Right atrium auricular region (tissue), 2 donors: Measurements from ENCODE around the gene HBA2. TPM values are rescaled to one million over a fixed set of nuclear protein-coding genes. Genes with fewer than 3 reads are reported as not detected.
"Not testable (repeated sequence)": the region's sequence is repeated elsewhere in the genome, so short reads cannot be mapped to it uniquely, and the experiment has no call there.

Source experiments
- DNase-seq: peaks from one replicate; pipeline ENCODE4 v3.0.0-alpha.2; 2019; ENCODE audit warnings: low spot score
- H3K27ac ChIP-seq, 2 donors: fragments of 200-600 bp; sonication (generic); 1 replicate in 1 of 2; 2 replicates in 1 of 2; pipeline ENCODE4 v1.5.1; 2016 to 2019
- H3K27me3 ChIP-seq, 2 donors: fragments of 200-600 bp; sonication (generic); one replicate each; pipeline versions ENCODE4 v1.5.1 to v1.6.0; 2017 to 2019
- H3K36me3 ChIP-seq: fragments of 200-600 bp; sonication (generic); one replicate; pipeline ENCODE4 v1.5.1; 2016
- H3K4me1 ChIP-seq, 2 donors: fragments of 200-600 bp; sonication (generic); one replicate each; pipeline versions ENCODE4 v1.5.1 to v1.6.0; 2017 to 2019
- H3K4me3 ChIP-seq, 2 donors: fragments of 200-600 bp; sonication (generic); 1 replicate in 1 of 2; 2 replicates in 1 of 2; pipeline ENCODE4 v1.5.1; 2017 to 2019; ENCODE audit warnings: mild to moderate bottlenecking in 1 of 2, moderate library complexity in 1 of 2
- H3K9me3 ChIP-seq, 2 donors: fragments of 200-600 bp; sonication (generic); one replicate each; pipeline ENCODE4 v1.5.1; 2019
- total RNA-seq, 2 donors: library from RNA; depleted of rRNA; stranded (reverse); fragments of >200 nt; gene quantifications; one replicate each; pipeline ENCODE4 v1.1.0, GENCODE V29; 2016
- TF ChIP-seq, protein P1 (sequence below), 2 donors: fragments of 200-600 bp; sonication (generic); IDR thresholded peaks; one replicate each; pipeline ENCODE4 v1.5.1; 2019; ENCODE audit warnings: antibody characterized with exemption in 2 of 2

The HBA2 gene
- total RNA-seq, 2 donors from 2014 or later = 2,977 to 3,226 TPM

DNA sequence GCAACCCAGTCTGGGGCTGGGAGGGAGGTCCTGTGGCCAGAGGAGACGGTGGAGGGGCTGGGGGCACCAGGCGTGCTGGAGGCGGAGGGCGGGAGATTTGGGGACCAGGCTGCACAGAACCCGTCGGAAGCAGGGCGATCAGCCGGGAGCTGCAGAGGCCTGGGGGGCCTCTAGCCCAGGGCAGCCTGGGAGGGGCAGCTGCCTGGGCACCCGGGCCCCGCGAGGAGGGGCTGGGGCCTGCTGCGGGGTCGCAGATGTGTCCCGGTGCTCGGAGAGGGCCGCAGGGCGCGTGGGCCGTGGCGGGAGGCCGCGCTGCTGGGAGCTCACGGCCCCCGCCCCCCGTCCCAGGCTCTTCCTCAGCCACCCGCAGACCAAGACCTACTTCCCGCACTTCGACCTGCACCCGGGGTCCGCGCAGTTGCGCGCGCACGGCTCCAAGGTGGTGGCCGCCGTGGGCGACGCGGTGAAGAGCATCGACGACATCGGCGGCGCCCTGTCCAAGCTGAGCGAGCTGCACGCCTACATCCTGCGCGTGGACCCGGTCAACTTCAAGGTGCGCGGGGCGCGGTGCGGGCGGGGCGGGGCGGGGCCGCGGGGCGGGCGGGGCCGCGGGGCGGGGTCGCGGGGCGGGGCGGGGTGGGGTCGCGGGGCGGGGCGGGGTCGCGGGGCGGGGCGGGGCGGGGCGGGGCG lies 8.4 kb upstream of the HBA2 start:
- H3K27ac ChIP-seq, H3K9me3 ChIP-seq, DNase-seq, H3K36me3 ChIP-seq, H3K4me3 ChIP-seq: not testable (repeated sequence)
- Histone ChIP-seq H3K27me3 (peaks cover 28 to 42% of the 10 kb centered on the region in 2 donors), H3K4me1 (peaks cover 0 to 20% of the 10 kb centered on the region in 2 donors)

DNA sequence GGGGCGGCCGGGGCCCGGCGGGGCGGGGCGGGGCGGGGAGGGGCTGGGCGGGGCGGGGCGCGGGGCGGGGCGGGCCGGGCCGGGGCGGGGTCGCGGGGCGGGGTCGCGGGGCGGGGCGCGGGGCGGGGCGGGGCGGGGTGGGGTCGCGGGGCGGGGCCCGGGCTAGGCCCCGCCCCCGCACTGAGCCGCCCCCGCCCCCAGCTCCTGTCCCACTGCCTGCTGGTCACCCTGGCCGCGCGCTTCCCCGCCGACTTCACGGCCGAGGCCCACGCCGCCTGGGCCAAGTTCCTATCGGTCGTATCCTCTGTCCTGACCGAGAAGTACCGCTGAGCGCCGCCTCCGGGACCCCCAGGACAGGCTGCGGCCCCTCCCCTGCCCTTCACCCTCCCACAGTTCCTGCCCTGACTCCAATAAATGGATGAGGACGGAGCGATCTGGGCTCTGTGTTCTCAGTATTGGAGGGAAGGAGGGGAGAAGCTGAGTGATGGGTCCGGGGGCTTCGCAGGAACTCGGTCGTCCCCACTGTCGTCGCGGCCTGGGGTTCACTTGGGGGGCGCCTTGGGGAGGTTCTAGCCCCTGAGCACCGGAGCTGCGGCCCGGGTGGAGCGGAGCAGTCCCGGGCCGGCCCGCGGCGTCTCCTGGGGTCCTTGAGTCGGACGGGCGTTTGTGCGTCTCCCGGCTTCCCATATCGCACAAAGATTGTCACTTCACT lies 7.7 kb upstream of the HBA2 start:
- H3K27ac ChIP-seq = no peak overlapping the region
- H3K27me3 ChIP-seq = peaks cover 28 to 42% of the 10 kb centered on the region in 2 donors
- H3K4me1 ChIP-seq = peaks cover 0 to 20% of the 10 kb centered on the region in 2 donors
- peak overlapping the region; percentile 11 to 33 for H3K4me3 ChIP-seq
- no peaks in the 10 kb centered on the region for H3K9me3 ChIP-seq
- no peaks in the 10 kb centered on the region for H3K36me3 ChIP-seq
- TF ChIP-seq, protein P1, sequence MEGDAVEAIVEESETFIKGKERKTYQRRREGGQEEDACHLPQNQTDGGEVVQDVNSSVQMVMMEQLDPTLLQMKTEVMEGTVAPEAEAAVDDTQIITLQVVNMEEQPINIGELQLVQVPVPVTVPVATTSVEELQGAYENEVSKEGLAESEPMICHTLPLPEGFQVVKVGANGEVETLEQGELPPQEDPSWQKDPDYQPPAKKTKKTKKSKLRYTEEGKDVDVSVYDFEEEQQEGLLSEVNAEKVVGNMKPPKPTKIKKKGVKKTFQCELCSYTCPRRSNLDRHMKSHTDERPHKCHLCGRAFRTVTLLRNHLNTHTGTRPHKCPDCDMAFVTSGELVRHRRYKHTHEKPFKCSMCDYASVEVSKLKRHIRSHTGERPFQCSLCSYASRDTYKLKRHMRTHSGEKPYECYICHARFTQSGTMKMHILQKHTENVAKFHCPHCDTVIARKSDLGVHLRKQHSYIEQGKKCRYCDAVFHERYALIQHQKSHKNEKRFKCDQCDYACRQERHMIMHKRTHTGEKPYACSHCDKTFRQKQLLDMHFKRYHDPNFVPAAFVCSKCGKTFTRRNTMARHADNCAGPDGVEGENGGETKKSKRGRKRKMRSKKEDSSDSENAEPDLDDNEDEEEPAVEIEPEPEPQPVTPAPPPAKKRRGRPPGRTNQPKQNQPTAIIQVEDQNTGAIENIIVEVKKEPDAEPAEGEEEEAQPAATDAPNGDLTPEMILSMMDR (IDR thresholded peaks at IDR 0.05) = no peak
- DNase-seq = no peak

DNA sequence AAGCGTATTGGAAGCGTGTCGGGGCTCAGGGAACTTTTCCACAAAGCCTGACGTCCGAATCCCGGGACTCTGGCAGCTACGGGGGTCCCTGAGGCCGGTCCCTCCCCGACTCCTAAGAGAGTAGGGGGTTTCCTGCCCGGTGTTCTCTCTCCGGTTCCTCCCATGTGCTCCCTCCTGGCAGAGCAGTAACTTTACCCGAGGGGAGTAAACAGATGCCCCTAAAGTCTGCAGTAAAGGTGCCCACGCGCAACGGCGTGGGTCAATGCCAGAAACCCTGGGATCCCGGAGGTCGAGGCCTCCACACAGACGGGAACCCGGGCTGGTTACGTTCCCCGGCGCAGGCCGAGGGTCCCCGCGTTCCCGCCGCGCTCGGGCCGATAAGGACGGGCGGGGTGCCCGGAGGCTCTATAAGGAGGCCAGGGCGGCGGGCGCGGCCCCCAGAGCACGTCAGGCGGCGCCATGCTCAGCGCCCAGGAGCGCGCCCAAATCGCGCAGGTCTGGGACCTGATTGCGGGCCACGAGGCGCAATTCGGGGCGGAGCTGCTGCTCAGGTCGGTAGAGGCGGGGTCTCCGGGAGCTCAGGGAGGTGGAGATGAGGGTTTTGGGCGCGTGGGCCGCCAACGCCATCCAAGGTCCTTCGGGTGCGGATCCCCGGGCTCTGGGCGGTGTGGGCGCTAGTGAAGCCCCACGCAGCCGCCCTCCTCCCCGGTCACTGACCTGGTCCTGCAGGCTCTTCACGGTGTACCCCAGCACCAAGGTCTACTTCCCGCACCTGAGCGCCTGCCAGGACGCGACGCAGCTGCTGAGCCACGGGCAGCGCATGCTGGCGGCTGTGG lies 6.9 kb upstream of the HBA2 start, which contains the start of gene HBM:
HBM (plus strand) TSS at position 440 of the 836 bp plus-strand sequence; CDS start at position 460, 20 bp downstream.
- TF ChIP-seq, protein P1 (IDR thresholded peaks at IDR 0.05) = no peak
- H3K27ac ChIP-seq = no peak within 1 kb of the TSS
- peak within 1 kb of the TSS; percentile 11 to 33 for H3K4me3 ChIP-seq
- H3K36me3 ChIP-seq = no peaks in the 10 kb centered on the region
- peaks cover 0 to 20% of the 10 kb centered on the region in 2 donors for H3K4me1 ChIP-seq
- H3K9me3 ChIP-seq = no peaks in the 10 kb centered on the region
- DNase-seq = no peak
- peaks cover 28 to 42% of the 10 kb centered on the region in 2 donors for H3K27me3 ChIP-seq

DNA sequence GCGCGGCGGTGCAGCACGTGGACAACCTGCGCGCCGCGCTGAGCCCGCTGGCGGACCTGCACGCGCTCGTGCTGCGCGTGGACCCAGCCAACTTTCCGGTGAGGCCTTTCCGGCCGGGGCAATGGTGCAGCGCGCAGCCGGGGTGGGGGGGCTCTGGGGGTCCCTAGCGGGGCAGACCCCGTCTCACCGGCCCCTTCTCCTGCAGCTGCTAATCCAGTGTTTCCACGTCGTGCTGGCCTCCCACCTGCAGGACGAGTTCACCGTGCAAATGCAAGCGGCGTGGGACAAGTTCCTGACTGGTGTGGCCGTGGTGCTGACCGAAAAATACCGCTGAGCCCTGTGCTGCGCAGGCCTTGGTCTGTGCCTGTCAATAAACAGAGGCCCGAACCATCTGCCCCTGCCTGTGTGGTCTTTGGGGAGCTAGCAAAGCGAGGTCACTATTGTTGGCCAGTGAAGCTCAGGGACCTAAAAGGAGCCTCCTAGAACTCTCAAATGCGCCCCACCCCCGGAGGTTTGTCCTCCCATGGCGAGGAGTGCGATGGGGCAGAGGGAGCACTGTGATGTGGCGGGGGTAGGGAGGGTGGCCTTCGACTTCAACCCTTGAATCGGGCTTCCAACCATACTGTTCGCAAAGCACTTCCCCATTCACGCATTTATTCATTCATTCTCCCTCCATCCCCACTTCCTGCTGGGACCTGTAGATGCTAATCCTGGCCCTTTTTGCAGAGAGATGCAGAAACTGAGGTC lies 6.1 kb upstream of the HBA2 start:
- Histone ChIP-seq H3K27ac (no peak overlapping the region), H3K9me3 (no peaks in the 10 kb centered on the region), H3K4me1 (peaks cover 0 to 20% of the 10 kb centered on the region in 2 donors), H3K27me3 (peaks cover 33 to 42% of the 10 kb centered on the region in 2 donors), H3K4me3 (no peak overlapping the region), H3K36me3 (no peaks in the 10 kb centered on the region)
- DNase-seq = no peak
- TF ChIP-seq, protein P1 (IDR thresholded peaks at IDR 0.05) = no peak

DNA sequence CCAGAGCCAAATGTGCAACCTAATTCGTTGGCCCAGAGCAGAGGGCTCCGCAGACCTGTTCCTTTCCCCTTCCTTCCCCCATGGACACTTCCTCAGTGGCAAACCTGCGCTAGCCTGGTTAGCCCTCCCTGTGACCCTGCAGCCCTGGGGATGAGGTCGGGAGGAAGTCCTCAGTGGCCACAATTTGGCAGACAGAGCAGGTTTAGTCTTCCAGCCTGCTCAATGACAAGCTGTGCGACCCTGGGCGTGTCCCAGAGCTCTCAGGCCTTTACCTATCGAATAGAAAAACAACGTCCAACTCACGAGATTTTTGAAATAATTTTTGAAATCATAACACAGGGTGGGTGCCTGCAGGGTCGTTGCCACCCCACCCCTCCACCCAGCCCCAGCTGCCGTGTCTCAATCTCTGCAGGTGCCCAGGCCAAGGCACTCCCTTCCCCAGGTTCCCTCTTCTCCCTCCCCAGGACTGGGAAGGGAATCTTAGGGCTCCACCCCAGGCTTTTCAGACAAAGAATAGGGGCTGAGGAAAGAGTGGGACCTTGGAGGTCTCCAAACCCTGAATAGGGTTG lies 5.5 kb upstream of the HBA2 start:
- Histone ChIP-seq H3K9me3 (no peaks in the 10 kb centered on the region), H3K4me1 (peaks cover 0 to 20% of the 10 kb centered on the region in 2 donors), H3K27ac (no peak overlapping the region), H3K27me3 (peaks cover 35 to 42% of the 10 kb centered on the region in 2 donors), H3K36me3 (no peaks in the 10 kb centered on the region), H3K4me3 (no peak overlapping the region)
- TF ChIP-seq, protein P1 (IDR thresholded peaks at IDR 0.05) = no peak
- no peak for DNase-seq
